Neural cell (in vitro differentiated cells): ENCODE measurements around the gene STAT6.

ENCODE experiments used
- EP300 ChIP-seq: fragments of 450-650 bp; conservative IDR thresholded peaks from 2 replicates; pipeline ENCODE4 v1.6.1; 2014; ENCODE audit warnings: antibody characterized with exemption, mild to moderate bottlenecking, moderate library complexity; ENCODE audit not compliant: poor library complexity, severe bottlenecking
- REST ChIP-seq: IDR thresholded peaks from 2 replicates; pipeline ENCODE4 v1.6.1; 2012; ENCODE audit warnings: borderline replicate concordance

- TF ChIP-seq REST (no peak), EP300 (no peak)
These were observed 30.3 kb downstream of the STAT6 start for GRCh38 chr12:57080855-57081254.
